Neural cell (in vitro differentiated cells): ENCODE measurements around the gene TYW1. TPM values are rescaled to one million over a fixed set of nuclear protein-coding genes. Genes with fewer than 3 reads are reported as not detected.

ENCODE experiments used
- H2AFZ ChIP-seq: fragments of 200-600, 300-800 bp; sonication (generic), shearing (Covaris generic); 2 replicates; pipeline ENCODE4 v1.6.0; 2014; ENCODE audit warnings: low read depth, mild to moderate bottlenecking, antibody characterized with exemption, low read length, moderate library complexity
- H3F3A ChIP-seq: fragments of 200-600 bp; shearing (Covaris generic); 2 replicates; pipeline ENCODE4 v1.6.1; 2016; ENCODE audit warnings: mild to moderate bottlenecking, moderate library complexity, mixed read lengths, antibody characterized with exemption, low read length; ENCODE audit not compliant: insufficient read depth, poor library complexity, severe bottlenecking
- H3K27ac ChIP-seq: fragments of 200-600, 300-800 bp; sonication (generic), shearing (Covaris generic); 2 replicates; pipeline ENCODE4 v1.5.1; 2014; ENCODE audit warnings: mild to moderate bottlenecking, low read length, moderate library complexity
- H3K27me3 ChIP-seq: fragments of 300-800, 200-600 bp; sonication (generic), shearing (Covaris generic); 2 replicates; pipeline ENCODE4 v1.6.0; 2014; ENCODE audit warnings: mild to moderate bottlenecking, low read depth, low read length, moderate library complexity; ENCODE audit not compliant: insufficient read depth
- H3K36me3 ChIP-seq: fragments of 300-800, 200-600 bp; sonication (generic), shearing (Covaris generic); 2 replicates; pipeline ENCODE4 v1.5.1; 2014; ENCODE audit warnings: mild to moderate bottlenecking, antibody characterized with exemption, low read length, moderate library complexity; ENCODE audit not compliant: insufficient read depth
- H3K4me2 ChIP-seq: fragments of 300-800, 200-600 bp; sonication (generic), shearing (Covaris generic); 2 replicates; pipeline ENCODE4 v1.6.0; 2014; ENCODE audit warnings: mild to moderate bottlenecking, low read length
- H3K4me3 ChIP-seq: fragments of 300-800, 200-600 bp; sonication (generic), shearing (Covaris generic); 2 replicates; pipeline ENCODE4 v1.5.1; 2014; ENCODE audit warnings: mild to moderate bottlenecking, low read length, moderate library complexity
- H3K79me2 ChIP-seq: fragments of 200-600 bp; shearing (Covaris generic); replicated peaks from 2 replicates; pipeline ENCODE4 v1.6.0; 2014; ENCODE audit warnings: mild to moderate bottlenecking, low read length, moderate library complexity; ENCODE audit not compliant: insufficient read depth
- H3K9ac ChIP-seq: fragments of 300-800, 200-600 bp; sonication (generic), shearing (Covaris generic); 2 replicates; pipeline ENCODE4 v1.6.1; 2016; ENCODE audit warnings: mild to moderate bottlenecking, low read length, mixed read lengths
- H3K9me2 ChIP-seq: fragments of 200-600 bp; shearing (Covaris generic); 2 replicates; pipeline ENCODE4 v1.6.1; 2016; ENCODE audit warnings: mild to moderate bottlenecking, low read length, mixed read lengths; ENCODE audit not compliant: insufficient read depth
- H3K9me3 ChIP-seq: fragments of 200-600, 300-800 bp; sonication (generic), shearing (Covaris generic); 2 replicates; pipeline ENCODE4 v1.6.1; 2016; ENCODE audit warnings: mild to moderate bottlenecking, mixed run types, low read length, moderate library complexity, mixed read lengths
- H4K20me1 ChIP-seq: fragments of 200-600 bp; shearing (Covaris generic); 2 replicates; pipeline ENCODE4 v1.6.1; 2016; ENCODE audit warnings: mild to moderate bottlenecking, mixed run types; ENCODE audit not compliant: insufficient read depth
- CTCF ChIP-seq: fragments of 450-650 bp; IDR thresholded peaks from 2 replicates; pipeline ENCODE4 v1.5.1; 2014; ENCODE audit warnings: antibody characterized with exemption, mild to moderate bottlenecking, moderate library complexity; ENCODE audit not compliant: poor library complexity, severe bottlenecking
- EP300 ChIP-seq: fragments of 450-650 bp; conservative IDR thresholded peaks from 2 replicates; pipeline ENCODE4 v1.6.1; 2014; ENCODE audit warnings: antibody characterized with exemption, mild to moderate bottlenecking, moderate library complexity; ENCODE audit not compliant: poor library complexity, severe bottlenecking
- EZH2 ChIP-seq: fragments of 200-600, 300-800 bp; shearing (Covaris generic), sonication (generic); IDR thresholded peaks from 2 replicates; pipeline ENCODE4 v1.6.1; 2014; ENCODE audit warnings: antibody characterized with exemption, low read length, borderline replicate concordance, mild to moderate bottlenecking; ENCODE audit not compliant: insufficient read depth, poor library complexity, severe bottlenecking
- MXI1 ChIP-seq: fragments of 450-650 bp; conservative IDR thresholded peaks from 2 replicates; pipeline ENCODE4 v1.6.1; 2014; ENCODE audit warnings: antibody characterized with exemption, mild to moderate bottlenecking; ENCODE audit not compliant: poor library complexity, severe bottlenecking
- POLR2AphosphoS5 ChIP-seq: IDR thresholded peaks from 2 replicates; pipeline ENCODE4 v1.6.1; 2012
- RAD21 ChIP-seq: fragments of 450-650 bp; conservative IDR thresholded peaks from 2 replicates; pipeline ENCODE4 v1.6.1; 2014; ENCODE audit warnings: antibody characterized with exemption, mild to moderate bottlenecking, moderate library complexity
- REST ChIP-seq: IDR thresholded peaks from 2 replicates; pipeline ENCODE4 v1.6.1; 2012; ENCODE audit warnings: borderline replicate concordance
- SMC3 ChIP-seq: fragments of 450-650 bp; conservative IDR thresholded peaks from 2 replicates; pipeline ENCODE4 v1.6.1; 2014; ENCODE audit warnings: antibody characterized with exemption, mild to moderate bottlenecking, moderate library complexity; ENCODE audit not compliant: poor library complexity
- TAF1 ChIP-seq: IDR thresholded peaks from 2 replicates; pipeline ENCODE4 v1.6.1; 2012; ENCODE audit warnings: low read depth
- polyA plus RNA-seq: library from polyadenylated mRNA; depleted of rRNA; stranded (reverse); fragments of >200 nt; gene quantifications from 2 replicates; pipeline ENCODE4 v1.2.3, GENCODE V29; 2014

TYW1 gene
- polyA plus RNA-seq, 1 donor from 2014 or later = 14.9 TPM

DNA sequence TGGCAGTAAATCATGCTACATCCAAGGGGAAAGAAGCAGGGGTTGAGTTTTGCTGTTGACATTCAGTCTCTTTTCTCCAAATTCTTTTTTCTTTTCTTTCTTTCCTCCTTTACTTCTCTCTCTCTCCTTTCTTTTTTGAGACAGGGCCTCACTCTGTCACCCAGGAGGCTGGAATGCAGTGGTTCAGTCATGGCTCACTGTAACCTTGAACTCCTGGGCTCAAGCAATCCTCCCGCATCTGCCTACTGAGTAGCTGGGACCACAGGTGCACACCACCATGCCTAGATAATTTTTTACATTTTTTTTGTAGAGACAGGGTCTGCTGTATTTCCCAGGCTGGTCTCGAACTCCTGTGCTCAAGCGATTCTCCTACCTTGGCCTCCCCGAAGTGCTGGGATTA, 36.4 kb upstream of the TYW1 start:
- Histone ChIP-seq H3K4me3 (no peak overlapping the region), H3K27me3 (no peaks in the 10 kb centered on the region), H3K27ac (no peak overlapping the region), H3K9me3 (no peaks in the 10 kb centered on the region), H3F3A (no peaks in the 10 kb centered on the region), H3K4me2 (no peak overlapping the region), H3K9ac (no peak overlapping the region), H3K9me2 (no peaks in the 10 kb centered on the region), H3K79me2 (no peaks in the 10 kb centered on the region), H4K20me1 (no peaks in the 10 kb centered on the region), H2AFZ (no peak overlapping the region), H3K36me3 (no peaks in the 10 kb centered on the region)
- TF ChIP-seq REST = no peak
- no peak for TF ChIP-seq SMC3
- TF ChIP-seq POLR2AphosphoS5 = no peak
- no peak for TF ChIP-seq EZH2
- no peak for TF ChIP-seq MXI1
- TF ChIP-seq CTCF = no peak
- no peak for TF ChIP-seq EP300
- no peak for TF ChIP-seq RAD21
- TF ChIP-seq TAF1 = no peak

GRCh38 chr7:66961096-66961495, 35.5 kb upstream of the TYW1 start:
- TF ChIP-seq EZH2 (no peak), CTCF (no peak), RAD21 (no peak), TAF1 (no peak), MXI1 (no peak), REST (no peak), SMC3 (no peak), EP300 (no peak)
- Histone ChIP-seq H3K9me2 (no peaks in the 10 kb centered on the region), H3K9ac (no peak overlapping the region), H3K4me2 (no peak overlapping the region), H3K9me3 (no peaks in the 10 kb centered on the region), H3F3A (no peaks in the 10 kb centered on the region), H3K4me3 (no peak overlapping the region), H2AFZ (no peak overlapping the region), H3K27ac (no peak overlapping the region), H3K27me3 (no peaks in the 10 kb centered on the region), H3K36me3 (no peaks in the 10 kb centered on the region), H3K79me2 (no peaks in the 10 kb centered on the region), H4K20me1 (no peaks in the 10 kb centered on the region)
